Esophagus muscularis mucosa (tissue), 3 donors: ENCODE measurements around the gene GFRA1.

Experiments used
- CTCF ChIP-seq, 3 experiments: fragments of 200-600 bp in 2 of 3; fragments of 450-650 bp in 1 of 3; sonication (generic) in 2 of 3; IDR thresholded peaks; one replicate each; pipeline ENCODE4 v1.5.1; 2017 to 2019; ENCODE audit warnings: antibody characterized with exemption in 3 of 3, mild to moderate bottlenecking in 2 of 3, moderate library complexity in 1 of 3
- POLR2A ChIP-seq: fragments of 450-650 bp; IDR thresholded peaks from one replicate; pipeline ENCODE4 v1.6.1; 2017; ENCODE audit warnings: antibody characterized with exemption, moderate library complexity, mild to moderate bottlenecking, low read depth

GRCh38 chr10:116099023-116099420, 174.0 kb downstream of the GFRA1 start:
- TF ChIP-seq CTCF (IDR thresholded peaks at IDR 0.05), result no peak
- TF ChIP-seq POLR2A, result no peak
